HCT116 (cell line): ENCODE data around the gene GRIK3. TPM values are rescaled to one million over a fixed set of nuclear protein-coding genes. Genes with fewer than 3 reads are reported as not detected.

Source experiments
- ATAC-seq: fragments of 200-7000 bp; cut with Tn5 transposase; 2 replicates; pipeline ENCODE4 v1.9.1; 2020; ENCODE audit warnings: mild to moderate bottlenecking, moderate library complexity
- BruUV-seq: library from RNA; stranded (reverse); fragments of 400-500 nt; replicated peaks from 2 replicates; lab custom pipeline; 2021; lab: Mats Ljungman, UMichigan
- CTCF ChIA-PET: fragments of 300-600 bp; sonication (Branson Sonifier 250); formaldehyde crosslinking; loops from one replicate; lab custom pipeline; 2021; ENCODE audit warnings: antibody characterized with exemption; lab: Charles Lee
- POLR2A ChIA-PET: fragments of 300-600, 350-600 bp; sonication (Branson Sonifier 250); formaldehyde crosslinking; loops from one replicate; lab custom pipeline; 2021; ENCODE audit warnings: antibody characterized with exemption; lab: Charles Lee
- RAD21 ChIA-PET, 2 experiments: fragments of 300-600 bp; sonication (Branson Sonifier 250); formaldehyde crosslinking; loops; one replicate each; lab custom pipeline; 2023; ENCODE audit warnings: low total read pairs in 2 of 2; ENCODE audit not compliant: uncharacterized antibody in 2 of 2, unreplicated experiment in 2 of 2, low non-redundant PET in 1 of 2; lab: Charles Lee
- DNase-seq: peaks from one replicate; pipeline ENCODE4 v3.0.0-alpha.2; 2010; ENCODE audit warnings: low read depth, low spot score
- H2AFZ ChIP-seq: fragments of 200-600 bp; shearing (Covaris generic), sonication (generic); 2 replicates; pipeline ENCODE4 v1.6.1; 2017; ENCODE audit warnings: low read depth, mixed run types, mixed read lengths, antibody characterized with exemption, low read length; ENCODE audit not compliant: poor library complexity, severe bottlenecking
- H3K27ac ChIP-seq: 2 replicates; pipeline ENCODE4 v1.5.1; 2012; ENCODE audit warnings: low read depth, low read length
- H3K27me3 ChIP-seq: fragments of 200-600 bp; sonication (generic); 2 replicates; pipeline ENCODE4 v1.6.1; 2016; ENCODE audit warnings: mixed run types, low read length, mixed read lengths; ENCODE audit not compliant: insufficient read depth
- H3K36me3 ChIP-seq, 2 experiments: fragments of 200-500 bp in 1 of 2; fragments of 200-600 bp in 1 of 2; sonication (Bioruptor generic) in 1 of 2; sonication (generic) in 1 of 2; 2 replicates each; pipeline versions ENCODE4 v1.5.1 to v1.6.1; 2014 to 2016; ENCODE audit warnings: low read length in 2 of 2, inconsistent platforms in 1 of 2, mixed read lengths in 1 of 2, mixed run types in 1 of 2; ENCODE audit not compliant: insufficient read depth in 2 of 2, control insufficient read depth in 1 of 2
- H3K4me1 ChIP-seq, 2 experiments: fragments of 200-600 bp in 1 of 2; sonication (generic) in 1 of 2; 2 replicates each; pipeline versions ENCODE4 v1.5.1 to v1.6.1; 2012 to 2017; ENCODE audit warnings: low read length in 2 of 2, inconsistent platforms in 1 of 2, mild to moderate bottlenecking in 1 of 2, mixed read lengths in 1 of 2, mixed run types in 1 of 2, moderate library complexity in 1 of 2; ENCODE audit not compliant: insufficient read depth in 2 of 2, control insufficient read depth in 1 of 2
- H3K4me2 ChIP-seq: fragments of 200-600 bp; sonication (generic); 2 replicates; pipeline ENCODE4 v1.6.1; 2017; ENCODE audit warnings: mixed run types, low read length, mixed read lengths
- H3K4me3 ChIP-seq, 2 experiments: fragments of 200-600 bp in 1 of 2; sonication (generic) in 1 of 2; replicated peaks in 1 of 2; 2 replicates each; pipeline ENCODE4 v1.5.1; 2011 to 2016; ENCODE audit warnings: low read length in 2 of 2, control low read depth in 1 of 2, low read depth in 1 of 2, mild to moderate bottlenecking in 1 of 2, mixed read lengths in 1 of 2, mixed run types in 1 of 2
- H3K79me2 ChIP-seq: fragments of 200-600 bp; sonication (generic); 2 replicates; pipeline ENCODE4 v1.6.1; 2017; ENCODE audit warnings: mild to moderate bottlenecking, mixed run types, low read length, moderate library complexity, mixed read lengths; ENCODE audit not compliant: insufficient read depth
- H3K9ac ChIP-seq: fragments of 200-600 bp; sonication (generic); 2 replicates; pipeline ENCODE4 v1.6.1; 2016; ENCODE audit warnings: low read length, mixed read lengths
- H3K9me2 ChIP-seq: fragments of 200-600 bp; sonication (generic), shearing (Covaris generic); 2 replicates; pipeline ENCODE4 v1.6.1; 2017; ENCODE audit warnings: mixed run types, mild to moderate bottlenecking, moderate library complexity; ENCODE audit not compliant: insufficient read depth
- H3K9me3 ChIP-seq, 2 experiments: fragments of 200-500 bp in 1 of 2; fragments of 200-600 bp in 1 of 2; sonication (Bioruptor generic) in 1 of 2; sonication (generic) in 1 of 2; 2 replicates each; pipeline ENCODE4 v1.6.1; 2014 to 2017; ENCODE audit warnings: low read length in 2 of 2, mixed read lengths in 2 of 2, inconsistent platforms in 1 of 2, low read depth in 1 of 2, mild to moderate bottlenecking in 1 of 2, mixed run types in 1 of 2, moderate library complexity in 1 of 2; ENCODE audit not compliant: control insufficient read depth in 1 of 2, insufficient read depth in 1 of 2
- H4K20me1 ChIP-seq: fragments of 200-600 bp; sonication (generic), shearing (Covaris generic); 2 replicates; pipeline ENCODE4 v1.6.1; 2017; ENCODE audit warnings: mixed run types, mild to moderate bottlenecking, moderate library complexity; ENCODE audit not compliant: insufficient read depth
- EGR1 ChIP-seq: IDR thresholded peaks from 2 replicates; pipeline ENCODE4 v1.6.1; 2012; ENCODE audit warnings: low read depth
- EZH2 ChIP-seq: fragments of 200-600 bp; sonication (generic); IDR thresholded peaks from 2 replicates; pipeline ENCODE4 v1.6.1; 2017; ENCODE audit warnings: antibody characterized with exemption, mixed run types
- EZH2phosphoT487 ChIP-seq: fragments of 200-600 bp; IDR thresholded peaks from 2 replicates; pipeline ENCODE4 v1.6.1; 2018; ENCODE audit warnings: antibody characterized with exemption, borderline replicate concordance
- FOSL1 ChIP-seq: IDR thresholded peaks from 2 replicates; pipeline ENCODE4 v1.6.1; 2012; ENCODE audit warnings: low read depth
- JUND ChIP-seq: IDR thresholded peaks from 2 replicates; pipeline ENCODE4 v1.6.1; 2012
- POLR2A ChIP-seq: IDR thresholded peaks from 2 replicates; pipeline ENCODE4 v1.7.0; 2011; ENCODE audit warnings: borderline replicate concordance; ENCODE audit not compliant: insufficient read depth, insufficient read length; ENCODE audit errors: extremely low read depth
- POLR2AphosphoS5 ChIP-seq: IDR thresholded peaks from 2 replicates; pipeline ENCODE4 v1.6.1; 2011; ENCODE audit warnings: mild to moderate bottlenecking, low read depth, low read length, moderate library complexity
- RAD21 ChIP-seq: IDR thresholded peaks from 2 replicates; pipeline ENCODE4 v1.6.1; 2012; ENCODE audit warnings: low read depth, mild to moderate bottlenecking
- SIN3A ChIP-seq: IDR thresholded peaks from 2 replicates; pipeline ENCODE4 v1.6.1; 2012; ENCODE audit warnings: low read depth
- SP1 ChIP-seq: IDR thresholded peaks from 2 replicates; pipeline ENCODE4 v1.6.1; 2012; ENCODE audit warnings: low read depth
- SRF ChIP-seq: IDR thresholded peaks from 2 replicates; pipeline ENCODE4 v1.6.1; 2012; ENCODE audit warnings: low read depth
- TCF7L2 ChIP-seq: IDR thresholded peaks from 2 replicates; pipeline ENCODE4 v1.7.0; 2011; ENCODE audit warnings: borderline replicate concordance, inconsistent platforms; ENCODE audit not compliant: insufficient read depth, insufficient read length; ENCODE audit errors: extremely low read depth
- ZNF274 ChIP-seq: fragments of 200-500 bp; sonication (Bioruptor generic); IDR thresholded peaks from 2 replicates; pipeline ENCODE4 v1.6.1; 2014; ENCODE audit warnings: mild to moderate bottlenecking, low read depth, low read length, inconsistent platforms
- intact Hi-C: fragments of 100-400 bp; cut with micrococcal nuclease; formaldehyde crosslinking; loops from 2 replicates; pipeline ENCODE4 v1.10.0; 2022
- total RNA-seq: library from RNA; stranded (reverse); gene quantifications from one replicate; pipeline ENCODE4 v1.2.1, GENCODE V29; 2021; ENCODE audit not compliant: unreplicated experiment
- TF ChIP-seq, protein P1 (sequence below), 3 experiments: fragments of 200-600 bp in 1 of 3; sonication (generic) in 1 of 3; IDR thresholded peaks in 2 of 3; conservative IDR thresholded peaks in 1 of 3; 2 replicates each; pipeline ENCODE4 v1.5.1; 2012 to 2017; ENCODE audit warnings: low read depth in 2 of 3, low read length in 2 of 3, antibody characterized with exemption in 1 of 3, borderline replicate concordance in 1 of 3, control low read depth in 1 of 3, mild to moderate bottlenecking in 1 of 3, mixed read lengths in 1 of 3, mixed run types in 1 of 3, moderate library complexity in 1 of 3; ENCODE audit not compliant: insufficient read depth in 1 of 3
- TF ChIP-seq, protein P2 (sequence below): IDR thresholded peaks from 2 replicates; pipeline ENCODE4 v1.6.1; 2012; ENCODE audit warnings: low read depth
- TF ChIP-seq, protein P3 (sequence below): IDR thresholded peaks from 2 replicates; pipeline ENCODE4 v1.6.1; 2011; ENCODE audit warnings: mild to moderate bottlenecking, low read length, moderate library complexity; ENCODE audit not compliant: insufficient replicate concordance; ENCODE audit errors: extremely low read depth
- TF ChIP-seq, protein P4 (sequence below): IDR thresholded peaks from 2 replicates; pipeline ENCODE4 v1.6.1; 2012
- TF ChIP-seq, protein P5 (sequence below): IDR thresholded peaks from 2 replicates; pipeline ENCODE4 v1.6.1; 2012

Gene GRIK3
- total RNA-seq, 1 experiment from 2014 or later: not detected

DNA sequence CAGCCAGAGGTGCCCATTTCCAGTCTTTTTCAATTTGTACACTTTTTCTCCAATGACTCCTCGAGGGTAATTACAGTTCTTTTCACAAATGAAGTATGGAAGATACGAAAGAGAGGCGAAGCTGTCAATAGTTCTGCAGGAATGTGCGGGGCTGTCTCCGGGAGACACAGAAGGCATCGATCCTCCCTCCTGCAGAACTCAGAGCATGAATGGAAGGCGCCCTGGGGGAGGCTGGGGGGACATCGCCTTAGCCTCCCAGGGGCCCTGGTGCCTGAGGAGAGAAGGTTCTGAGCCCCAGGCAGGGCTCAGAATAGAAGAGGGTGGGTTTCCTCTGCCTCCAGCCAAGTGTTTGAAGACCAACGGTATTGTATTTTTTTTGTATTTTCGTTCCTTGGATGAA is 49.7 kb upstream of the GRIK3 start (continued):
- TF ChIP-seq, protein P1, sequence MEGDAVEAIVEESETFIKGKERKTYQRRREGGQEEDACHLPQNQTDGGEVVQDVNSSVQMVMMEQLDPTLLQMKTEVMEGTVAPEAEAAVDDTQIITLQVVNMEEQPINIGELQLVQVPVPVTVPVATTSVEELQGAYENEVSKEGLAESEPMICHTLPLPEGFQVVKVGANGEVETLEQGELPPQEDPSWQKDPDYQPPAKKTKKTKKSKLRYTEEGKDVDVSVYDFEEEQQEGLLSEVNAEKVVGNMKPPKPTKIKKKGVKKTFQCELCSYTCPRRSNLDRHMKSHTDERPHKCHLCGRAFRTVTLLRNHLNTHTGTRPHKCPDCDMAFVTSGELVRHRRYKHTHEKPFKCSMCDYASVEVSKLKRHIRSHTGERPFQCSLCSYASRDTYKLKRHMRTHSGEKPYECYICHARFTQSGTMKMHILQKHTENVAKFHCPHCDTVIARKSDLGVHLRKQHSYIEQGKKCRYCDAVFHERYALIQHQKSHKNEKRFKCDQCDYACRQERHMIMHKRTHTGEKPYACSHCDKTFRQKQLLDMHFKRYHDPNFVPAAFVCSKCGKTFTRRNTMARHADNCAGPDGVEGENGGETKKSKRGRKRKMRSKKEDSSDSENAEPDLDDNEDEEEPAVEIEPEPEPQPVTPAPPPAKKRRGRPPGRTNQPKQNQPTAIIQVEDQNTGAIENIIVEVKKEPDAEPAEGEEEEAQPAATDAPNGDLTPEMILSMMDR (IDR thresholded peaks at IDR 0.05 in 2 of 3, conservative IDR thresholded peaks at IDR 0.05 in 1 of 3; ENCODE audit: borderline replicate concordance in 1 of 3, insufficient read depth in 1 of 3, low read depth in 2 of 3, low read length in 2 of 3): no peak
- no peak for TF ChIP-seq JUND
- no peak for TF ChIP-seq SRF
- no peak for TF ChIP-seq TCF7L2

DNA sequence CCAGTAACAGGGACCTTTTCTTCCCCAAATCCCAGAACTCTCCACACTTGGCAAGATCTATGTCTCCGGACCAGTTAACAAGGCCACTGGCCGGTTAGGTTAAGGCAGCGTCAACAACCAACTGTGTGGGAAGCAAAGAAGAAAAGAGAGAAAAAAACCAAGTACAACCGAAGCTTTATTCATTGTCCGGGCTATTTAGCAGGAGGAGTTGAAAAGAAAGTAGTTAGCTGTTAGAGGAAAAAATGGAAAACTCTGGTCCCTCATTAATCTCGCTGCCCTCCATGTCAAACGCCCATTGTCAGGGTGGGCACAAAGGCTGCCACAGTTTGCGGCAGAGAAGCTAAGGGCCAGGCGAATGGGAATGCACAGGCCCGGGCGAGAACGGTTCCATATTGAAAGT is 49.3 kb upstream of the GRIK3 start:
- Histone ChIP-seq H3K79me2 (no peaks in the 10 kb centered on the region), H3K9me3 (no peaks in the 10 kb centered on the region), H3K27ac (no peak overlapping the region), H2AFZ (no peak overlapping the region), H4K20me1 (no peaks in the 10 kb centered on the region), H3K36me3 (no peaks in the 10 kb centered on the region), H3K9ac (no peak overlapping the region), H3K4me2 (no peak overlapping the region), H3K27me3 (peaks cover 27% of the 10 kb centered on the region), H3K4me3 (no peak overlapping the region), H3K4me1 (no peaks in the 10 kb centered on the region), H3K9me2 (no peaks in the 10 kb centered on the region)
- ChIA-PET CTCF (no interaction called here), POLR2A (no interaction called here), RAD21 (no interaction called here)
- BruUV-seq: no TSS peak
- ATAC-seq (no peak), DNase-seq (no peak)
- TF ChIP-seq ZNF274 (no peak), POLR2A (no peak), TCF7L2 (no peak), RAD21 (no peak), SIN3A (no peak), EGR1 (no peak), FOSL1 (no peak), SP1 (no peak), JUND (no peak), POLR2AphosphoS5 (no peak), SRF (no peak), EZH2phosphoT487 (no peak), EZH2 (no peak)
- TF ChIP-seq, protein P2, sequence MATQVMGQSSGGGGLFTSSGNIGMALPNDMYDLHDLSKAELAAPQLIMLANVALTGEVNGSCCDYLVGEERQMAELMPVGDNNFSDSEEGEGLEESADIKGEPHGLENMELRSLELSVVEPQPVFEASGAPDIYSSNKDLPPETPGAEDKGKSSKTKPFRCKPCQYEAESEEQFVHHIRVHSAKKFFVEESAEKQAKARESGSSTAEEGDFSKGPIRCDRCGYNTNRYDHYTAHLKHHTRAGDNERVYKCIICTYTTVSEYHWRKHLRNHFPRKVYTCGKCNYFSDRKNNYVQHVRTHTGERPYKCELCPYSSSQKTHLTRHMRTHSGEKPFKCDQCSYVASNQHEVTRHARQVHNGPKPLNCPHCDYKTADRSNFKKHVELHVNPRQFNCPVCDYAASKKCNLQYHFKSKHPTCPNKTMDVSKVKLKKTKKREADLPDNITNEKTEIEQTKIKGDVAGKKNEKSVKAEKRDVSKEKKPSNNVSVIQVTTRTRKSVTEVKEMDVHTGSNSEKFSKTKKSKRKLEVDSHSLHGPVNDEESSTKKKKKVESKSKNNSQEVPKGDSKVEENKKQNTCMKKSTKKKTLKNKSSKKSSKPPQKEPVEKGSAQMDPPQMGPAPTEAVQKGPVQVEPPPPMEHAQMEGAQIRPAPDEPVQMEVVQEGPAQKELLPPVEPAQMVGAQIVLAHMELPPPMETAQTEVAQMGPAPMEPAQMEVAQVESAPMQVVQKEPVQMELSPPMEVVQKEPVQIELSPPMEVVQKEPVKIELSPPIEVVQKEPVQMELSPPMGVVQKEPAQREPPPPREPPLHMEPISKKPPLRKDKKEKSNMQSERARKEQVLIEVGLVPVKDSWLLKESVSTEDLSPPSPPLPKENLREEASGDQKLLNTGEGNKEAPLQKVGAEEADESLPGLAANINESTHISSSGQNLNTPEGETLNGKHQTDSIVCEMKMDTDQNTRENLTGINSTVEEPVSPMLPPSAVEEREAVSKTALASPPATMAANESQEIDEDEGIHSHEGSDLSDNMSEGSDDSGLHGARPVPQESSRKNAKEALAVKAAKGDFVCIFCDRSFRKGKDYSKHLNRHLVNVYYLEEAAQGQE: no peak
- TF ChIP-seq, protein P3, sequence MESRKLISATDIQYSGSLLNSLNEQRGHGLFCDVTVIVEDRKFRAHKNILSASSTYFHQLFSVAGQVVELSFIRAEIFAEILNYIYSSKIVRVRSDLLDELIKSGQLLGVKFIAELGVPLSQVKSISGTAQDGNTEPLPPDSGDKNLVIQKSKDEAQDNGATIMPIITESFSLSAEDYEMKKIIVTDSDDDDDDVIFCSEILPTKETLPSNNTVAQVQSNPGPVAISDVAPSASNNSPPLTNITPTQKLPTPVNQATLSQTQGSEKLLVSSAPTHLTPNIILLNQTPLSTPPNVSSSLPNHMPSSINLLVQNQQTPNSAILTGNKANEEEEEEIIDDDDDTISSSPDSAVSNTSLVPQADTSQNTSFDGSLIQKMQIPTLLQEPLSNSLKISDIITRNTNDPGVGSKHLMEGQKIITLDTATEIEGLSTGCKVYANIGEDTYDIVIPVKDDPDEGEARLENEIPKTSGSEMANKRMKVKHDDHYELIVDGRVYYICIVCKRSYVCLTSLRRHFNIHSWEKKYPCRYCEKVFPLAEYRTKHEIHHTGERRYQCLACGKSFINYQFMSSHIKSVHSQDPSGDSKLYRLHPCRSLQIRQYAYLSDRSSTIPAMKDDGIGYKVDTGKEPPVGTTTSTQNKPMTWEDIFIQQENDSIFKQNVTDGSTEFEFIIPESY: no peak
- TF ChIP-seq, protein P4, sequence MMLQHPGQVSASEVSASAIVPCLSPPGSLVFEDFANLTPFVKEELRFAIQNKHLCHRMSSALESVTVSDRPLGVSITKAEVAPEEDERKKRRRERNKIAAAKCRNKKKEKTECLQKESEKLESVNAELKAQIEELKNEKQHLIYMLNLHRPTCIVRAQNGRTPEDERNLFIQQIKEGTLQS: no peak
- TF ChIP-seq, protein P5, sequence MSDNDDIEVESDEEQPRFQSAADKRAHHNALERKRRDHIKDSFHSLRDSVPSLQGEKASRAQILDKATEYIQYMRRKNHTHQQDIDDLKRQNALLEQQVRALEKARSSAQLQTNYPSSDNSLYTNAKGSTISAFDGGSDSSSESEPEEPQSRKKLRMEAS: no peak
- intact Hi-C loops: no loop called here
